SH-SY5Y (cell line): Measurements from ENCODE around the gene TFCP2.

Experiments
- GATA2 ChIP-seq: IDR thresholded peaks from 2 replicates; pipeline ENCODE4 v1.6.1; 2011; ENCODE audit warnings: mild to moderate bottlenecking, low read depth, low read length
- GATA3 ChIP-seq: IDR thresholded peaks from 2 replicates; pipeline ENCODE4 v1.6.1; 2011; ENCODE audit warnings: low read depth, mild to moderate bottlenecking, low read length, moderate library complexity

- no peak for TF ChIP-seq GATA2
- no peak for TF ChIP-seq GATA3
These were observed 25.0 kb upstream of the TFCP2 start for GRCh38 chr12:51197736-51198567.
